GM19239 (cell line): ENCODE data around the gene ADO.
"Not testable (repeated sequence)": the region's sequence is repeated elsewhere in the genome, so short reads cannot be mapped to it uniquely, and the experiment has no call there.

Source experiments
- DNase-seq: peaks from one replicate; pipeline ENCODE4 v3.0.0; 2011; ENCODE audit warnings: low spot score; ENCODE audit not compliant: insufficient read length
- FAIRE-seq: peaks from 2 replicates; lab custom pipeline; 2011; peaks lifted over from hg19 to GRCh38; lab: Jason Lieb, UNC

Gene ADO

DNA sequence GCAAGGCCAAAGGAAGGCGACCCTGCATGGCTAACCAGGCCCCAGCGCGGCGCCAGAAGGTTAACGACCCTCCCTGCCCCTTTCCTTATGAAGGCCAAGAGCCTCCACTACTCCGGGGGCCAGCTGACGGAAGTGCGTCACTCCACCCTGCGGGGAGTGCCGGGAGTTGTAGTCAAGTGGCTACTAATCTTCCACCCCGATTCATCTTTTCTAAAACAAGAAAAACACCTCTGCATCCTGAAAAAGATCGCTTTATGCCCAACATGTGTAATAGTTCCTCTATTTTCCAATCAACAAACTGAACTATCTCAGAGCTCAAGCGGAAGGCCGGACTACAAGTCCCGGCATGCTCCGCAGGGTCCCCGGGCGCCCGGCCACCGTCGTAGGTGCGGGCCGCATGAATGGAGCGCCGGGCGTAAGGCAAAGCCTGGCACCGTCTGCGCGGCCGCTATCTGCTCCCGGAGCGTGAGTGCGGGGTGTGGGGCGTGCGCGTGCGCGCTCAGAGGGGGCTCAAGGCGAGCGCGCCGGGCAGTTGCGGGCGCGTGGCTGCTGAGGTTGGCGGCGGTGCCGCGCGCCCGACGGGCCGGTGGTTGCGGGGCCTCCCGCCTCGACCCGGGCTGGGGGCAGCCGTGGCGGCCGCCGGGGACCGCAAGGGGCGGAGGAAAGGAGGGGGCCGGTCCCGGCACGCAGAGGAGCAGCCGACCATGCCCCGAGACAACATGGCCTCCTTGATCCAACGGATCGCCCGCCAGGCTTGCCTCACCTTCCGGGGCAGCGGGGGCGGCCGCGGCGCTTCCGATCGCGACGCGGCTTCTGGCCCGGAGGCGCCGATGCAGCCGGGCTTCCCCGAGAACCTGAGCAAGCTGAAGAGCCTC, at the start of gene ADO:
TSS of gene ADO (plus strand) at position 365 of the 875 bp plus-strand sequence. CDS start at position 705, 340 bp downstream.
- DNase-seq (peak; percentile 74), FAIRE-seq (peak; percentile 95)

GRCh38 chr10:62754963-62755362, 49.6 kb upstream of the ADO start:
- DNase-seq (no peak), FAIRE-seq (no peak)

- peak; percentile 66 for FAIRE-seq
- no peak for DNase-seq
These were observed 48.6 kb upstream of the ADO start for GRCh38 chr10:62755662-62756653.

- FAIRE-seq (no peak), DNase-seq (no peak)
These were observed 44.8 kb upstream of the ADO start for GRCh38 chr10:62759599-62760175.

- FAIRE-seq (no peak), DNase-seq (no peak)
These were observed 44.1 kb upstream of the ADO start for GRCh38 chr10:62760401-62760800.

GRCh38 chr10:62761115-62761514, 43.4 kb upstream of the ADO start:
- FAIRE-seq, result no peak
- DNase-seq, result no peak

DNA sequence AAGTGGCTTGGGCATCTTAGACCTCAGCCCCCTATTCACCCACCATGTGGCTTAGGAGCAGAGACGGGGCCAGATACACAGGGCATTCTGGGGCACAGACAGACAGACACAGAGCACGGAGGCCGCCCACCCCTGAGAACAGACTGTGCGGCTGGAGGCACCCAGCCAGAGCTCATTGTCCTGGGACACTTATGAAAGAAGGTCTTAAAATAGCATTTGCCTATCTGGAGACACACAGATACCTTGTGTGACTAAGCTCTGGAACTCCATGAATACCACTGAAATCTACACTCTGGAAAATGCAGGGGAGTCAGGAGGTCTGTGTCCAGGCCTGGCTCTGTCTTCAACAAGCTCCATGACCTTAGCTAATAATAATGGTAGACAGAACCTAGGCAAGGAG, 41.4 kb upstream of the ADO start:
- DNase-seq (no peak), FAIRE-seq (no peak)

DNA sequence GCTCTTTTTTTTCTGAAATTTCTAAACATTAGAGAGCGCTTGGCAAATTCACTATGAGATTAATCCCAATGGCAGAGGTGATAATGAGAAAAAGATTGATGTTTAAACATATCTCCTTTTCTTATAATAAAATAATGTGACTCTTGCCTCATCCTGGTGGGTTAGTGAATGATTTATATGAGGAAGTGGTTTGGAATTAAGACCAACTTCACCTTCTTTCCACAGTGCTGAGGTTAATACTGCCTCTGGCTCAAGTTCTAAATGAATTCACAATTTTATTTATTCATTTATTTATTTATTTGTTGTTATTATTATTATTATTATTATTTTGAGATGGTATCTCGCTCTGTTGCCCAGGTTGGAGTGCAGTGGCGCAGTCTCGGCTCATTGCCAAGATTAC, 40.5 kb upstream of the ADO start:
- FAIRE-seq (no peak), DNase-seq (no peak)

DNA sequence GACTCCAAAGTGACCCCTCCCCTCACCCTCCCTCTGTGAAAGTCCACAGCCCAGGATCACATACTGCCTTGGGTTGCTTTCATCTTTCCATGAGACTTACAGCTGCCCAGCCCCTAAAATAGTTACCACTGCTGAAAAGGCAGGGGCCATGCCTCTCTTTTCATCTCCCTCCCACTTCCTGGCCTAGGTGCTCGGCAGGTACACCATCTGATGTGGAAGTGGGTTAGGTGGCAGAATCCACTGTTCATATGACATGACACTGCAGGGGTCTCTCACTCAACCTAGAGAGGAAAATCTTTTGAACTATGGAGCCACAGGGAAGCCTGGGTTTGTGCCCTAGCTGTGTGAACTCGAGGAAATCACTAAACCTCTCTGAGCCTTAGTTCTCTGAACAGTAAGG, 38.8 kb upstream of the ADO start:
- no peak for FAIRE-seq

DNA sequence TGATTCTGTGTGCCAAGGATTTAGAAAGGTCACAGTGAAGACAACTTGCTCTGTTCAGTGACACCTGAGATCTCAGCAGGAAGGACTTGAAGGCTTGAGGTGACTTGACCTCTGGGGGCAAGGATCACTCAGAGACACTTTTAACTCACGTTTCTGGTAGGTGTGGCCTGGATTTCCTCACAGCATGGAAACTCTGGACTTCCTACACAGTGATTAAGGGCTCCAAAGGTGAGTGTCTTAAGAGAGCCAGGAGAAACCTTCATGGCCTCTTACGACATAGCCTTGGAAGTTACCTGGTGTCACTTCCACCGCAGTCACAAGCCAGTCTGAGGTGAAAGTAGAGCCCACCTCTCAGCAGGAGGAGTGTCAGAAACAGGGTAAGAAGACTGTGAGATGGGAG, 38.1 kb upstream of the ADO start:
- FAIRE-seq (no peak), DNase-seq (no peak)

More for the DNA sequence above, 38.8 kb upstream of the ADO start:
- DNase-seq, result no peak

DNA sequence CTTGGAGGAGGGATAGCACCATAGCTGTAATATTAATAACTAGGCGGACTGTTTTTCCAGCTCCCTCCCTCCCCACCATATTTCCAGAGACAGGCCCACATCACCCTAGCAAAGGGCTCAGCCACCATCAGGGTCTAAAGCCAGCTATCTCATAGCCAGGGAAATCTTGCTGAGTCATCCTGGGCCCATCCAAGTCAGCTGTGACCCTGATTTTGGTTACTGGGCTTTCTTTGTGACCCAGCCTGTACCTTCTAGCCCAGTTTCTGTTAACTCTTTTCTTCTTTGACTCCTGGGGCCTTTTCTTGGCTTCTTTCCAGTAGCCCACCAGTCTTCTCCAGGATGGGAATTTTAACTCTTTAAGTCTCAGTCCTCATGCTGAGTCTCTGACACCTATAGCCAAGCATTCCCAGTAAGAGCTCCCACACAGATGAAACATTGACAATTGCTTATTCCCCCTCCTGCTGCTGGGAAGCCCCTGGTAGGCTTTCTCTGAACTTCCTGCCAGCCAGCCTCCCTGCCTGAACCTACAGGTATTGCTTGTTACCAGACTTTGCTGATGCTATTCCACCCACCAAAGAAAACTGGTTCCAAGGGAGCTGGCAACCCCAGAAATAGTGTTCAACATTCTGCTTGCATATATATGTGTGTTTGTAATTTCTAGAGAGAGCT, 34.8 kb upstream of the ADO start:
- no peak for FAIRE-seq
- no peak for DNase-seq

DNA sequence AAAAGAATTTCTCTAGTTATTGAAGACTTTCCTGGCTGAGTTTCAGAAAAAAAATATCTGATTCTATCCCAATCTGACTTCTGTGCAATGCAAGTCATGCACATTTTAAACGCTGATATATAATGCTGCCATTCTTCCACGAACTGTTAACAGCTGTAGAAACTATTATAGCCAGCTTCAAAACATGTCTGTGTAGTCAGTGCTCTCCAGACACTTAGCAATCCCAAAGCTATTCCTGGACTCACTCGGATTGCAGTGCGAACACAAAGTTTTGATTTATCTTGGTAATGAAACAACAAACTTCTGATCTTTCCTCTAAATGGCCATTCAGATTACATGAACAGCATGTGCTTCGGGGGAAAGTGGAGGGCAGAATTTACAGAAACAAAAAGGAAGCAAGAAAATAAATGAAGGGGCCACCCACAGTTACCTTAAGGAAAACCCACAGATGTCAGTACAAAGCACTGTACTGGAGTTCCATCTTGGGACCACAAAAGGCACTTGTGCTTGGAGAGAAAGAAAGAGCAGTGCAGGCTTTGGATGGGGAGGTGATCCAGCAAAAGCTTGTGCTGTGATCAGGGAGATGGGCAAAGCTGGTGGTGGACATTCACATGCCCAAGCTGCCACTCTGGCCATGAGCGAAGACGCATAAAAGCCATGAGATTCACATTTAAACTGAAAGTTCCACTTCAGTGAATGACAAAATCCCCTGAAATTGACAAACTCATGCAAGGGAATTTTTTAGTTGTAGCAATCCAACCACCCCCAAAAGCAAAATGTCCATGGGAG, 32.1 kb upstream of the ADO start:
- FAIRE-seq, result peak; percentile 81
- no peak for DNase-seq

- DNase-seq, result no peak
- peak; percentile 71 for FAIRE-seq
These were observed 26.4 kb upstream of the ADO start for GRCh38 chr10:62778125-62778524.

DNA sequence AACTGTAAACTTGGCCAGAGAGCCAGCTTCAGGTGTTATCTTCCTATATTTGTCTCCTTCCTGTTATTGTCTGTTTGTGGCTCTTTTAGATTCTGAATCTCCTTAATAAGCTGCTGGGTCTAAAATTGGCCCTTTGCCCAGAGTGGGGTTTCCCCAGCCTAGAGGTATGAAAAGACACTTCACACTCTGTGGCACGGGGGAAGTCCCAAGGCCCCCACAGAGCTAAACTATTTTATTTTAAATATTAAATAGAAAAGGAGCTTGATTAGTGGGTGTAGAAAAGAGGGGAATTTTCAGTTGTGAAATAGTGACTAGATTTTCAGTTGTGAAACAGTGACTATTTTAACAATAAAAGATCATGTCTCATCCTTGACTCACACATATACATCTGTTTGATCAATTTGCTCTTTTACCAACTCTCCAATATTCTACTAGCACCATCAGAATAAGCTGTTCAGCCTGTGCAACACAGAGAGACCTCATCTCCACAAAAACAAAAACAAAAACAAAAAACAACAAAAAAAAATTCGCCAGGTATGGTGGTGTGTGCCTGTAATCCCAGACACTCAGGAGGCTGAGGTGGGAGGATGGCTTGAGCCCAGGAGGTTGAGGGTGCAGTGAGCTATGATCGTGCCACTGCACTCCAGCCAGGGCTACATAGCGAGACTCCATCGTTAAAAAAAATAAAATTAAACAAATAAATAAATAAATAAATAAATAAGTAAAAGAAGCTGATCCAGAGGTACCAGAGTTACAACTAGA, 24.9 kb upstream of the ADO start:
- DNase-seq, result peak; percentile 28
- peak; percentile 99 for FAIRE-seq

GRCh38 chr10:62784537-62784936, 20.0 kb upstream of the ADO start:
- not testable (repeated sequence) for FAIRE-seq, DNase-seq

- DNase-seq, FAIRE-seq: not testable (repeated sequence)
These were observed 16.2 kb upstream of the ADO start for GRCh38 chr10:62788285-62788684.

- FAIRE-seq, result no peak
These were observed 15.6 kb upstream of the ADO start for GRCh38 chr10:62788861-62789467.

GRCh38 chr10:62790019-62790555, 14.4 kb upstream of the ADO start:
- DNase-seq (no peak), FAIRE-seq (no peak)

More at GRCh38 chr10:62788861-62789467, 15.6 kb upstream of the ADO start:
- no peak for DNase-seq
